Colonic mucosa (tissue), 4 donors: ENCODE measurements around the gene GSN. TPM values are rescaled to one million over a fixed set of nuclear protein-coding genes. Genes with fewer than 3 reads are reported as not detected.

Experiments used
- DNase-seq: peaks from one replicate; pipeline ENCODE4 v3.0.0-alpha.2; 2020
- H3K27ac ChIP-seq: fragments of 200-600 bp; one replicate; pipeline ENCODE4 v1.8.0; 2021
- H3K27me3 ChIP-seq: fragments of 200-600 bp; one replicate; pipeline ENCODE4 v1.8.0; 2021
- H3K36me3 ChIP-seq: fragments of 200-600 bp; one replicate; pipeline ENCODE4 v1.8.0; 2021
- H3K4me1 ChIP-seq: fragments of 200-600 bp; one replicate; pipeline ENCODE4 v1.8.0; 2021; ENCODE audit warnings: mild to moderate bottlenecking
- H3K4me3 ChIP-seq: fragments of 200-600 bp; one replicate; pipeline ENCODE4 v1.8.0; 2021
- H3K9ac ChIP-seq, 2 donors: one replicate each; pipeline ENCODE4 v1.7.0; 2013; ENCODE audit warnings: control low read depth in 2 of 2, low read depth in 2 of 2, low read length in 2 of 2
- H3K9me3 ChIP-seq: fragments of 200-600 bp; one replicate; pipeline ENCODE4 v1.8.0; 2021
- intact Hi-C: fragments of 100-400 bp; cut with DNase I; formaldehyde crosslinking; loops from one replicate; pipeline ENCODE4 v1.14.1; 2022
- total RNA-seq, 2 donors: library from RNA; stranded (reverse); fragmentation: NEBNext Ultra II Directional in 1 of 2; extraction: Animal tissue kit (Norgen Biotek cat#: 25700) in 1 of 2; gene quantifications; one replicate each; pipeline ENCODE4 v1.2.1, GENCODE V29; 2021
- TF ChIP-seq, protein P1 (sequence below): fragments of 200-600 bp; IDR thresholded peaks from one replicate; pipeline ENCODE4 v1.8.0; 2022; ENCODE audit warnings: antibody characterized with exemption, mild to moderate bottlenecking
- donor health status: healthy.
- donor health status: DM: no; HTN: no; CAD: no.
- donor health status: DM: no; HTN: no; CAD: no.

The GSN gene
- total RNA-seq, 2 donors from 2014 or later, result 413 to 553 TPM

DNA sequence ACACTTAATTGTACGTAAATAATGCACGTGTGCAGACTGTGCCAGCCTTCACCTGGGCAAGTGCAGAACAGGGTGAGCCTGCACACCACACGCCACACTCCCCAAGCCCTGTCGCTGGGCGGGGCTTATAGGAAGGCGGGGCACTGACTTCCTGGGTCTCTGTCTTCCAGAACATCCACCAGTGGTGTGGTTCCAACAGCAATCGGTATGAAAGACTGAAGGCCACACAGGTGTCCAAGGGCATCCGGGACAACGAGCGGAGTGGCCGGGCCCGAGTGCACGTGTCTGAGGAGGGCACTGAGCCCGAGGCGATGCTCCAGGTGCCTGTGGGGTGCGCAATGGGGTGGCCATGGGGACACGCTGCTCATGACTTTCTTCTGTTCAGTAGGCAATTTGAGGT is 44.2 kb downstream of the GSN start:
- Histone ChIP-seq H3K4me3 (no peak overlapping the region), H3K27me3 (no peaks in the 10 kb centered on the region), H3K4me1 (no peaks in the 10 kb centered on the region), H3K9me3 (no peaks in the 10 kb centered on the region), H3K27ac (no peak overlapping the region), H3K9ac (no peak overlapping the region), H3K36me3 (peaks cover 17% of the 10 kb centered on the region)
- no peak for DNase-seq
- intact Hi-C loops, result no loop called here
- TF ChIP-seq, protein P1, sequence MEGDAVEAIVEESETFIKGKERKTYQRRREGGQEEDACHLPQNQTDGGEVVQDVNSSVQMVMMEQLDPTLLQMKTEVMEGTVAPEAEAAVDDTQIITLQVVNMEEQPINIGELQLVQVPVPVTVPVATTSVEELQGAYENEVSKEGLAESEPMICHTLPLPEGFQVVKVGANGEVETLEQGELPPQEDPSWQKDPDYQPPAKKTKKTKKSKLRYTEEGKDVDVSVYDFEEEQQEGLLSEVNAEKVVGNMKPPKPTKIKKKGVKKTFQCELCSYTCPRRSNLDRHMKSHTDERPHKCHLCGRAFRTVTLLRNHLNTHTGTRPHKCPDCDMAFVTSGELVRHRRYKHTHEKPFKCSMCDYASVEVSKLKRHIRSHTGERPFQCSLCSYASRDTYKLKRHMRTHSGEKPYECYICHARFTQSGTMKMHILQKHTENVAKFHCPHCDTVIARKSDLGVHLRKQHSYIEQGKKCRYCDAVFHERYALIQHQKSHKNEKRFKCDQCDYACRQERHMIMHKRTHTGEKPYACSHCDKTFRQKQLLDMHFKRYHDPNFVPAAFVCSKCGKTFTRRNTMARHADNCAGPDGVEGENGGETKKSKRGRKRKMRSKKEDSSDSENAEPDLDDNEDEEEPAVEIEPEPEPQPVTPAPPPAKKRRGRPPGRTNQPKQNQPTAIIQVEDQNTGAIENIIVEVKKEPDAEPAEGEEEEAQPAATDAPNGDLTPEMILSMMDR, result no peak

DNA sequence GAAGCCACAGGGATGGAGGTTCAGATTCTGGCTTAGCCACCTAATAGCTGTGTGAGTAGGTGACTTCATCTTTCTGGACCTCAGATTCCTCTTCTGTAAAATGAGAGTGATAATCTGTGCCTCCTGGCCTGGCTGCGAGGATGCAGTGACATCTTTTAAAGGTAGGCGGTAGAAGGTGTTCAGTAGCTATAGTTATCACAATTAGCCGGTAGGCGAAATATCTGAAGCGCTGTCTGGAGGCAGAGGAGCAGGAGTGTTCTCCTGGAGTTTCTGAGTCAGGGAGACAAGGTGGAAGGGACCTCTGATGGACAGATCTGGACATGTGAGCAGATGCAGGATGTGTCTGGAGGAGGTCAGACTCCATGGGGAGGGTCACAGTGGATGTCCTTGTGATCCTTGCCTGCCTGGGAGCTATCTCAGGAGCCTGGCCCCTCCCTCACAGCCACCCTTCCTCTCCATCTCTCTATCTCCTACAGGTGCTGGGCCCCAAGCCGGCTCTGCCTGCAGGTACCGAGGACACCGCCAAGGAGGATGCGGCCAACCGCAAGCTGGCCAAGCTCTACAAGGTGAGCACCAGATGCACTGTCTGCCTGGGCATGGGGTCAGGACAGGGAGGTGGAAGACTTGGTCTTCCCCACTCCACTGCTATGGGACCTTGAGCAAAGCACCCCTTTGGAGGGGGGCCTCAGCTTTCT is 45.6 kb downstream of the GSN start:
- Histone ChIP-seq H3K27ac (no peak overlapping the region), H3K4me1 (no peaks in the 10 kb centered on the region), H3K9me3 (no peaks in the 10 kb centered on the region), H3K9ac (no peak overlapping the region), H3K27me3 (no peaks in the 10 kb centered on the region), H3K36me3 (peaks cover 17% of the 10 kb centered on the region), H3K4me3 (no peak overlapping the region)
- intact Hi-C loops, result no loop called here
- no peak for DNase-seq
- TF ChIP-seq, protein P1, result no peak

DNA sequence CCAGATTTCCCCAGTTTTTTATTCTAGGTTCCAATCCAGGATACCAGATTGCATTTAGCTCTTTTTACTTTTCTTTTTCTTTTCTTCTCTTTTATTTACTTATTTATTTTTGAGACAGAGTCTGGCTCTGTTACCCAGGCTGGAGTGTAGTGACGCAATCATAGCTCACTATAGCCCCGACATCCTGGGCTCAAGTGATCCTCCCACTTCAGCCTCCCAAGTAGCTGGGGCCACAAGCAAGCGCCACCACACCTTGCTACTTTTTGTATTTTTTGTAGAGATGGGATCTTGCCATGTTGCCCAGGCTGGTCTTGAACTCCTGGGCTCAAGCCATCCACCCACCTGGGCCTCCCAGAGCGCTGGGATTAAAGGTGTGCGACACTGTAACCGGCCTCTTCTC is 48.4 kb downstream of the GSN start:
- Histone ChIP-seq H3K4me1 (no peaks in the 10 kb centered on the region), H3K9ac (no peak overlapping the region), H3K27ac (no peak overlapping the region), H3K27me3 (no peaks in the 10 kb centered on the region), H3K4me3 (no peak overlapping the region), H3K36me3 (peaks cover 14% of the 10 kb centered on the region), H3K9me3 (no peaks in the 10 kb centered on the region)
- TF ChIP-seq, protein P1, result no peak
- DNase-seq, result no peak
- intact Hi-C loops, result loop anchor here (5.0 kb wide), 1 partner anchor 104 kb away; no protein-coding TSS in a partner anchor

DNA sequence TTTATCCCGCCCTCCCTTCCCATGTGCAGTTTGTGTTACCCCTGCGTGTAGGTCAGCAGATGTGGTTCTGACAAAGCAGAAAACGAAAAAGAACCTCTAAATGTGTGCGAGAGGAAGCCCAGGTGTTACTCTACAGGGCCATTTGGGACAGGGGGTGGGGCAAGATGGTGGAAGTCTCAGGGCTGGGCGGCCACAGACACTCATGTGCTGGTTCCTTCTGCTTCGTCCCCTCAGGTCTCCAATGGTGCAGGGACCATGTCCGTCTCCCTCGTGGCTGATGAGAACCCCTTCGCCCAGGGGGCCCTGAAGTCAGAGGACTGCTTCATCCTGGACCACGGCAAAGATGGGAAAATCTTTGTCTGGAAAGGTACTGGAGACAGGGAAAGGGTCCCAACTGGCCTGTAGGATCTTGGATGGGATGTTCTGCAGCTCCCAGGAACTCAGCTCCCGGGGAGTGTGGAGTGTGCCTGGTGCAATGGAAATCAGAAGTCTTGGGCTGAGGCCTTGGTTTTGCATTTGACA is 49.0 kb downstream of the GSN start:
- H3K36me3 ChIP-seq, result peaks cover 14% of the 10 kb centered on the region
- no peaks in the 10 kb centered on the region for H3K9me3 ChIP-seq
- H3K9ac ChIP-seq, result no peak overlapping the region
- no peaks in the 10 kb centered on the region for H3K27me3 ChIP-seq
- intact Hi-C loops, result loop anchor here (5.0 kb wide), 1 partner anchor 105 kb away; no protein-coding TSS in a partner anchor
- no peak overlapping the region for H3K27ac ChIP-seq
- DNase-seq, result no peak
- H3K4me1 ChIP-seq, result no peaks in the 10 kb centered on the region
- TF ChIP-seq, protein P1, result no peak
- H3K4me3 ChIP-seq, result no peak overlapping the region

DNA sequence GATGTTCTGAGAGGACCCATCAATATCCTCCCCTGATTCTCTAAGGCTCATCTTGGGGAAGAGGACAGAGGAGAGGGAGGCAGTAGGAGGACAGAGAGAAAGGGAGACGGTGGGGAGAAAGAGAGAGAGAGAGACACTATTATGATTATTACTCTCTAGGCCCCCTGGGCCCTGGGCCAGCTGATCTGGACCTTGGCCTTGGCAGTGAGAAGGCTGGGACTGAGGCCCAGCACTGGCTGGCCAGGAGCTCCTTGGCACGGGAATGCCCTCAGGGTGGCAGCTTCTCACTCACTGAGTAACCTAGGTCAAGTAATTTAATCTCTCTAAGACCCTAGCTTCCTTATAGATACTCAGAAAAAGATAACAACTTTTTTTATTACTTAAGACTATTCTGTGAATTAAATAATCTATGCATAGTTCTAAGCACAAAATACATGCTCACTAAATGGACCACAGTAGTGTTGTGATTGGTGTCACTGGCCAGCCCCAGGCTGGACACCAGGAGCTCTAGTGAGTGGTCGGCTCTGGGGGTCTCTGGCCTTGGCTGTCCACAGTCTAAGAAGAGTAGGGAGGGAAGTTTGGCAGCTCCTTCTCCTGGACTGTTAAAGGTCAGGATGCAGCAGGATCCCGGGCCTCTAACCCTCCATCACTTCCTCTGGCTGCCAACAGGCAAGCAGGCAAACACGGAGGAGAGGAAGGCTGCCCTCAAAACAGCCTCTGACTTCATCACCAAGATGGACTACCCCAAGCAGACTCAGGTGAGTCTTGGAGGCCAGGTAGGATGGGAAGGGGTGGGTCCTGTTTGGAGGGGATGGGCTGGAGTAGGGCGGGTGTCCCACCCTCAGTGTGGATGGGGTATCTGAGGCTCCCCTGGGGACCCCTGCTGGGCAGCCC is 50.0 kb downstream of the GSN start:
- Histone ChIP-seq H3K9ac (no peak overlapping the region), H3K36me3 (peaks cover 10% of the 10 kb centered on the region), H3K4me1 (no peaks in the 10 kb centered on the region), H3K27me3 (no peaks in the 10 kb centered on the region), H3K4me3 (no peak overlapping the region), H3K9me3 (no peaks in the 10 kb centered on the region), H3K27ac (no peak overlapping the region)
- DNase-seq, result no peak
- intact Hi-C loops, result loop anchor here (2.0 to 5.0 kb wide), 2 partner anchors 81 to 106 kb away; no protein-coding TSS in a partner anchor
- TF ChIP-seq, protein P1, result no peak
